H9 (cell line): ENCODE measurements around the gene UBE4A. TPM values are rescaled to one million over a fixed set of nuclear protein-coding genes. Genes with fewer than 3 reads are reported as not detected.

Source experiments
- DNase-seq: peaks from one replicate; pipeline ENCODE4 v3.0.0-alpha.2; 2017
- H2AFZ ChIP-seq: one replicate; pipeline ENCODE4 v1.6.1; 2013; ENCODE audit warnings: mild to moderate bottlenecking, low read length, control low read depth, moderate library complexity
- H2AK5ac ChIP-seq: 2 replicates; pipeline ENCODE4 v1.6.1; 2013; ENCODE audit warnings: low read length, control low read depth, mixed read lengths; ENCODE audit not compliant: insufficient read length
- H2BK120ac ChIP-seq: one replicate; pipeline ENCODE4 v1.6.1; 2013; ENCODE audit warnings: low read depth, mild to moderate bottlenecking, low read length, control low read depth, inconsistent platforms; ENCODE audit not compliant: poor library complexity, severe bottlenecking
- H2BK12ac ChIP-seq: 2 replicates; pipeline ENCODE4 v1.6.1; 2013; ENCODE audit warnings: low read length, control low read depth, mixed read lengths, low read depth; ENCODE audit not compliant: insufficient read length
- H2BK15ac ChIP-seq: 2 replicates; pipeline ENCODE4 v1.6.1; 2013; ENCODE audit warnings: low read depth, low read length, control low read depth
- H2BK20ac ChIP-seq: one replicate; pipeline ENCODE4 v1.6.1; 2013; ENCODE audit warnings: low read depth, mild to moderate bottlenecking, low read length, control low read depth, inconsistent platforms; ENCODE audit not compliant: poor library complexity, severe bottlenecking
- H2BK5ac ChIP-seq: 2 replicates; pipeline ENCODE4 v1.6.1; 2013; ENCODE audit warnings: low read length, control low read depth, mixed read lengths; ENCODE audit not compliant: insufficient read length
- H3K14ac ChIP-seq: 2 replicates; pipeline ENCODE4 v1.6.1; 2013; ENCODE audit warnings: low read length, control low read depth; ENCODE audit not compliant: insufficient read depth
- H3K18ac ChIP-seq: 2 replicates; pipeline ENCODE4 v1.6.1; 2013; ENCODE audit warnings: low read depth, mild to moderate bottlenecking, mixed read lengths, low read length, control low read depth; ENCODE audit not compliant: insufficient read length
- H3K23ac ChIP-seq: 2 replicates; pipeline ENCODE4 v1.6.1; 2013; ENCODE audit warnings: low read length, control low read depth, mixed read lengths, low read depth; ENCODE audit not compliant: insufficient read length
- H3K23me2 ChIP-seq: 2 replicates; pipeline ENCODE4 v1.6.1; 2013; ENCODE audit warnings: low read depth, mild to moderate bottlenecking, mixed read lengths, low read length, control low read depth; ENCODE audit not compliant: insufficient read length, poor library complexity, severe bottlenecking
- H3K27ac ChIP-seq: 2 replicates; pipeline ENCODE4 v1.5.1; 2013; ENCODE audit warnings: low read length, control low read depth, mixed read lengths, low read depth; ENCODE audit not compliant: insufficient read length
- H3K27me3 ChIP-seq: 2 replicates; pipeline ENCODE4 v1.6.1; 2013; ENCODE audit warnings: low read length, control low read depth, inconsistent platforms; ENCODE audit not compliant: insufficient read depth
- H3K4ac ChIP-seq: 2 replicates; pipeline ENCODE4 v1.6.1; 2013; ENCODE audit warnings: low read depth, mild to moderate bottlenecking, control low read depth, inconsistent platforms, low read length, moderate library complexity
- H3K4me1 ChIP-seq: 2 replicates; pipeline ENCODE4 v1.6.1; 2013; ENCODE audit warnings: low read length, control low read depth, inconsistent platforms; ENCODE audit not compliant: insufficient read depth
- H3K4me2 ChIP-seq: 2 replicates; pipeline ENCODE4 v1.6.1; 2013; ENCODE audit warnings: low read length, control low read depth, mixed read lengths; ENCODE audit not compliant: insufficient read length, insufficient read depth
- H3K56ac ChIP-seq: 2 replicates; pipeline ENCODE4 v1.6.1; 2013; ENCODE audit warnings: low read depth, mild to moderate bottlenecking, mixed read lengths, low read length, control low read depth; ENCODE audit not compliant: insufficient read length
- H3K79me1 ChIP-seq: 2 replicates; pipeline ENCODE4 v1.6.1; 2013; ENCODE audit warnings: low read depth, mild to moderate bottlenecking, moderate library complexity, low read length, control low read depth, inconsistent platforms; ENCODE audit not compliant: insufficient read depth, poor library complexity, severe bottlenecking
- H3K79me2 ChIP-seq: 2 replicates; pipeline ENCODE4 v1.6.1; 2013; ENCODE audit warnings: low read length, control low read depth, inconsistent platforms; ENCODE audit not compliant: insufficient read depth
- H3K9ac ChIP-seq: 2 replicates; pipeline ENCODE4 v1.6.1; 2013; ENCODE audit warnings: low read length, control low read depth, mixed read lengths; ENCODE audit not compliant: insufficient read length; ENCODE audit errors: extremely low read depth
- H3K9me3 ChIP-seq: one replicate; pipeline ENCODE4 v1.6.1; 2013; ENCODE audit warnings: low read depth, low read length, inconsistent platforms; ENCODE audit not compliant: control insufficient read depth
- H3T11ph ChIP-seq: one replicate; pipeline ENCODE4 v1.6.1; 2013; ENCODE audit warnings: mild to moderate bottlenecking, low read length, control low read depth, inconsistent platforms
- H4K20me1 ChIP-seq: one replicate; pipeline ENCODE4 v1.6.1; 2013; ENCODE audit not compliant: control insufficient read depth, insufficient read length, insufficient read depth
- H4K5ac ChIP-seq: 2 replicates; pipeline ENCODE4 v1.6.1; 2013; ENCODE audit warnings: low read depth, mild to moderate bottlenecking, mixed read lengths, low read length, control low read depth; ENCODE audit not compliant: insufficient read length
- H4K8ac ChIP-seq: replicated peaks from 2 replicates; pipeline ENCODE4 v1.6.1; 2013; ENCODE audit warnings: low read length, control low read depth, mixed read lengths, low read depth; ENCODE audit not compliant: insufficient read length
- H4K91ac ChIP-seq: 2 replicates; pipeline ENCODE4 v1.6.1; 2013; ENCODE audit warnings: low read depth, mild to moderate bottlenecking, moderate library complexity, mixed read lengths, low read length, control low read depth; ENCODE audit not compliant: insufficient read length
- H3K27ac Mint-ChIP-seq, 3 experiments: 2 replicates in 2 of 3; 3 replicates in 1 of 3; pipeline ENCODE4 v1.8.0; 2020 to 2021; ENCODE audit warnings: mixed read lengths in 3 of 3, mild to moderate bottlenecking in 1 of 3, moderate library complexity in 1 of 3
- H3K27me3 Mint-ChIP-seq: 2 replicates; pipeline ENCODE4 v1.8.0; 2021; ENCODE audit warnings: low read depth, mild to moderate bottlenecking, moderate library complexity, mixed read lengths
- H3K36me3 Mint-ChIP-seq, 3 experiments: 2 replicates in 2 of 3; 3 replicates in 1 of 3; pipeline ENCODE4 v1.8.0; 2020 to 2021; ENCODE audit warnings: low read depth in 3 of 3, mixed read lengths in 3 of 3; ENCODE audit not compliant: insufficient read depth in 1 of 3
- H3K4me1 Mint-ChIP-seq, 2 experiments: 2 replicates each; pipeline ENCODE4 v1.8.0; 2020; ENCODE audit warnings: mixed read lengths in 2 of 2
- H3K4me3 Mint-ChIP-seq, 2 experiments: 2 replicates in 1 of 2; 3 replicates in 1 of 2; pipeline ENCODE4 v1.8.0; 2020 to 2021; ENCODE audit warnings: mild to moderate bottlenecking in 2 of 2, mixed read lengths in 2 of 2, moderate library complexity in 1 of 2
- H3K9me3 Mint-ChIP-seq, 2 experiments: 2 replicates in 1 of 2; 3 replicates in 1 of 2; pipeline ENCODE4 v1.8.0; 2020; ENCODE audit warnings: mild to moderate bottlenecking in 2 of 2, mixed read lengths in 2 of 2, moderate library complexity in 1 of 2
- WGBS: extraction: QIAGEN DNeasy Blood & Tissue Kit; methylation state at CpG from one replicate; pipeline ENCODE4 v1.1.7; 2013; ENCODE audit warnings: missing lambda C conversion rate, low lambda C conversion rate, mixed read lengths; ENCODE audit not compliant: insufficient read length; ENCODE audit errors: extremely low coverage; 5-methylcytosine and 5-hydroxymethylcytosine counted together
- total RNA-seq: library from RNA; stranded (reverse); gene quantifications from 2 replicates; pipeline ENCODE4 v1.2.1, GENCODE V29; 2021
- TF ChIP-seq, protein P1 (sequence below): fragments of 200-600 bp; sonication (generic); conservative IDR thresholded peaks from 3 replicates; pipeline ENCODE4 v1.8.0; 2021; ENCODE audit warnings: antibody characterized with exemption, mild to moderate bottlenecking

Gene UBE4A
- total RNA-seq, 1 experiment from 2014 or later = 33.7 TPM

DNA sequence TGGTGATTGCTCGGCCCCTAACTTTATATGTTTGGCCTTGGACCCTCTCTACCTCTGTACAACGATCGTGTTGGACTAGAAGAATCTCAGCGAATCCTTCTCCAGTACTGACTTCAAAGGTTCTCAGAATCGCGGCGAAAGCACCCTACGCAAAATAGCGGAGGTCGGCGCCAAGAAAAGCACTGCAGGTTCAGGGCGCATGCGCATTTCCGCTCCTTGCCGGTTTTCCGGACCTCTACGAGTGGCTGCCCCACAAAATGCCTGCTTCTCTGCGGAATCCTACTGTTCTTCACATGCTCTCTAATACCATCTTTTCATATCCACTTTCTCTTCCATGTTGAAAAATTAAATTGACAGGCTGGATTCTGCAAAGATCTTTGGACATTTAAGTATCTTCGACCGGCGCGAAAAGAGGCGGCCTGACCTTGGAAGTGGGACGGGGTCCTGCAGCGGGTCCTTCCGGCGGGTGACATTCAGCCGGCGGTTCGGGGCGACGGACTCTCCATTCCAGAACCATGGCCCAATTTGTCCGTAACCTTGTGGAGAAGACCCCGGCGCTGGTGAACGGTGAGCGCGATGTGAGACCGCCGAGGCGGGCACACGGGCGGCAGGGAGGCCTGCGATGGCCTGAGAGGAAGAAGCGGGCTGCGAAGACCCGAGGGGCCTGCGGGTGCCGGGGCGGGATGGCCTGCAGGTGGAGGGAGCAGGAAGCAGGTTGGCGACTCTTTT is 41.9 kb downstream of the UBE4A start, which contains the start of gene ATP5MG:
Gene ATP5MG, plus strand, starts transcription at position 456 of the 729 bp plus-strand sequence. Its CDS starts 60 bp downstream, at position 516.
- Histone ChIP-seq H3K79me1 (peaks cover 11% of the 10 kb centered on the region), H2BK20ac (no peak within 1 kb of the TSS), H3K23ac (no peak within 1 kb of the TSS), H3K14ac (no peak within 1 kb of the TSS; the same call in 1 of the 2 replicates), H3K27ac (peak within 1 kb of the TSS; percentile 4), H3K4me2 (peak within 1 kb of the TSS; percentile 89), H3K23me2 (peaks cover 7% of the 10 kb centered on the region), H3K4me1 (no peaks in the 10 kb centered on the region), H3K9me3 (no peaks in the 10 kb centered on the region), H2BK5ac (no peak within 1 kb of the TSS), H3K4ac (no peak within 1 kb of the TSS), H2BK120ac (no peak within 1 kb of the TSS), H3K9ac (peak within 1 kb of the TSS; percentile 92), H3K79me2 (peaks cover 24% of the 10 kb centered on the region; the same call in 1 of the 2 replicates), H2AFZ (peak within 1 kb of the TSS; percentile 5), H4K20me1 (no peaks in the 10 kb centered on the region), H3T11ph (no peak within 1 kb of the TSS), H3K27me3 (no peaks in the 10 kb centered on the region), H4K8ac (no peak within 1 kb of the TSS), H2BK12ac (no peak within 1 kb of the TSS), H2BK15ac (no peak within 1 kb of the TSS), H2AK5ac (no peak within 1 kb of the TSS), H3K56ac (no peak within 1 kb of the TSS), H4K5ac (no peak within 1 kb of the TSS), H4K91ac (no peak within 1 kb of the TSS), H3K18ac (peak within 1 kb of the TSS; percentile 78)
- peak within 1 kb of the TSS; percentile 99 to 100 (median 100) for H3K27ac Mint-ChIP-seq
- TF ChIP-seq, protein P1, sequence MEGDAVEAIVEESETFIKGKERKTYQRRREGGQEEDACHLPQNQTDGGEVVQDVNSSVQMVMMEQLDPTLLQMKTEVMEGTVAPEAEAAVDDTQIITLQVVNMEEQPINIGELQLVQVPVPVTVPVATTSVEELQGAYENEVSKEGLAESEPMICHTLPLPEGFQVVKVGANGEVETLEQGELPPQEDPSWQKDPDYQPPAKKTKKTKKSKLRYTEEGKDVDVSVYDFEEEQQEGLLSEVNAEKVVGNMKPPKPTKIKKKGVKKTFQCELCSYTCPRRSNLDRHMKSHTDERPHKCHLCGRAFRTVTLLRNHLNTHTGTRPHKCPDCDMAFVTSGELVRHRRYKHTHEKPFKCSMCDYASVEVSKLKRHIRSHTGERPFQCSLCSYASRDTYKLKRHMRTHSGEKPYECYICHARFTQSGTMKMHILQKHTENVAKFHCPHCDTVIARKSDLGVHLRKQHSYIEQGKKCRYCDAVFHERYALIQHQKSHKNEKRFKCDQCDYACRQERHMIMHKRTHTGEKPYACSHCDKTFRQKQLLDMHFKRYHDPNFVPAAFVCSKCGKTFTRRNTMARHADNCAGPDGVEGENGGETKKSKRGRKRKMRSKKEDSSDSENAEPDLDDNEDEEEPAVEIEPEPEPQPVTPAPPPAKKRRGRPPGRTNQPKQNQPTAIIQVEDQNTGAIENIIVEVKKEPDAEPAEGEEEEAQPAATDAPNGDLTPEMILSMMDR = peak; percentile 35; the same call in 2 of the 3 replicates
- peak; percentile 88 for DNase-seq
- no peaks in the 10 kb centered on the region; the same call in 1 of the 2 replicates for H3K27me3 Mint-ChIP-seq
- H3K9me3 Mint-ChIP-seq = no peaks in the 10 kb centered on the region
- no CpG with 5 or more reads among the region's 51 CpGs for WGBS
- peak within 1 kb of the TSS; percentile 98 for H3K4me3 Mint-ChIP-seq
- H3K4me1 Mint-ChIP-seq = peaks cover 16 to 17% of the 10 kb centered on the region in 2 experiments
- peaks cover 1 to 32% (median 16%) of the 10 kb centered on the region in 3 experiments; a peak in 5 of 7 replicates for H3K36me3 Mint-ChIP-seq
